GM23338 (cell line): Measurements from ENCODE around the gene EPHB2. TPM values are rescaled to one million over a fixed set of nuclear protein-coding genes. Genes with fewer than 3 reads are reported as not detected.

Source experiments
- ATAC-seq: fragments of 200-7000 bp; cut with Tn5 transposase; 3 replicates; pipeline ENCODE4 v1.9.1; 2020
- DNase-seq: peaks from one replicate; pipeline ENCODE4 v3.0.0-alpha.2; 2015; ENCODE audit warnings: low spot score
- H2AFZ ChIP-seq: fragments of 200-600 bp; sonication (generic); 2 replicates; pipeline ENCODE4 v1.8.0; 2016; ENCODE audit warnings: antibody characterized with exemption, mild to moderate bottlenecking, moderate library complexity
- H3F3A ChIP-seq: fragments of 200-600 bp; sonication (generic); replicated peaks from 2 replicates; pipeline ENCODE4 v1.8.0; 2017; ENCODE audit warnings: antibody characterized with exemption, mixed run types, low read depth
- H3K27ac ChIP-seq: fragments of 200-600 bp; sonication (generic); 2 replicates; pipeline ENCODE4 v1.6.1; 2016; ENCODE audit warnings: low read depth
- H3K27me3 ChIP-seq: fragments of 200-600 bp; sonication (generic); 2 replicates; pipeline ENCODE4 v1.8.0; 2016; ENCODE audit warnings: mild to moderate bottlenecking, mixed run types, moderate library complexity; ENCODE audit not compliant: insufficient read depth
- H3K36me3 ChIP-seq: fragments of 200-600 bp; sonication (generic); 2 replicates; pipeline ENCODE4 v1.8.0; 2016; ENCODE audit warnings: mild to moderate bottlenecking; ENCODE audit not compliant: insufficient read depth
- H3K4me1 ChIP-seq: fragments of 200-600 bp; sonication (generic); 2 replicates; pipeline ENCODE4 v1.8.0; 2016; ENCODE audit warnings: mild to moderate bottlenecking, moderate library complexity; ENCODE audit not compliant: insufficient read depth
- H3K4me2 ChIP-seq: fragments of 200-600 bp; sonication (generic); 2 replicates; pipeline ENCODE4 v1.7.1; 2017; ENCODE audit warnings: mixed run types
- H3K4me3 ChIP-seq: fragments of 200-600 bp; sonication (generic); 2 replicates; pipeline ENCODE4 v1.6.1; 2016; ENCODE audit warnings: mixed run types
- H3K79me2 ChIP-seq: fragments of 200-600 bp; sonication (generic); replicated peaks from 2 replicates; pipeline ENCODE4 v1.8.0; 2017; ENCODE audit warnings: mild to moderate bottlenecking; ENCODE audit not compliant: insufficient read depth
- H3K9me2 ChIP-seq: fragments of 200-600 bp; sonication (generic); 2 replicates; pipeline ENCODE4 v1.8.0; 2017; ENCODE audit not compliant: insufficient read depth
- H4K20me1 ChIP-seq: fragments of 200-600 bp; sonication (generic); replicated peaks from 2 replicates; pipeline ENCODE4 v1.8.0; 2017; ENCODE audit warnings: mild to moderate bottlenecking; ENCODE audit not compliant: insufficient read depth
- H3K27ac Mint-ChIP-seq: 2 replicates; pipeline ENCODE4 v1.8.0; 2020; ENCODE audit warnings: inconsistent platforms, mild to moderate bottlenecking, moderate library complexity, mixed read lengths
- H3K27me3 Mint-ChIP-seq: 3 replicates; pipeline ENCODE4 v1.8.0; 2022; ENCODE audit warnings: low read depth, mild to moderate bottlenecking, moderate library complexity, mixed read lengths, inconsistent platforms; ENCODE audit not compliant: insufficient read depth, poor library complexity
- H3K36me3 Mint-ChIP-seq: 3 replicates; pipeline ENCODE4 v1.8.0; 2021; ENCODE audit warnings: low read depth, mild to moderate bottlenecking, inconsistent platforms, moderate library complexity, mixed read lengths
- H3K4me1 Mint-ChIP-seq: 3 replicates; pipeline ENCODE4 v1.8.0; 2020; ENCODE audit warnings: mild to moderate bottlenecking, inconsistent platforms, mixed read lengths
- H3K4me3 Mint-ChIP-seq: 3 replicates; pipeline ENCODE4 v1.8.0; 2021; ENCODE audit warnings: moderate library complexity, mild to moderate bottlenecking, inconsistent platforms, mixed read lengths
- H3K9me3 Mint-ChIP-seq: 3 replicates; pipeline ENCODE4 v1.8.0; 2020; ENCODE audit warnings: moderate library complexity, mild to moderate bottlenecking, inconsistent platforms, mixed read lengths
- CREB1 ChIP-seq: fragments of 250-450 bp; sonication (Bioruptor Pico); IDR thresholded peaks from 2 replicates; pipeline ENCODE4 v1.5.0; 2020; ENCODE audit warnings: low read depth, mild to moderate bottlenecking, moderate library complexity
- EZH2 ChIP-seq: fragments of 200-600 bp; sonication (generic); IDR thresholded peaks from one replicate; pipeline ENCODE4 v1.8.0; 2017; ENCODE audit warnings: antibody characterized with exemption, mild to moderate bottlenecking, low read depth; ENCODE audit not compliant: unreplicated experiment
- EZH2phosphoT487 ChIP-seq: fragments of 200-600 bp; sonication (generic); IDR thresholded peaks from one replicate; pipeline ENCODE4 v1.8.1; 2018; ENCODE audit warnings: antibody characterized with exemption; ENCODE audit not compliant: unreplicated experiment
- POLR2AphosphoS5 ChIP-seq: IDR thresholded peaks from 2 replicates; pipeline ENCODE4 v1.6.1; 2016; ENCODE audit warnings: antibody characterized with exemption, low read depth
- ZNF114 ChIP-seq: fragments of 250-450 bp; sonication (Bioruptor Pico); IDR thresholded peaks from 2 replicates; pipeline ENCODE4 v1.5.0; 2020; ENCODE audit warnings: mild to moderate bottlenecking, moderate library complexity
- ZNF331 ChIP-seq: fragments of 250-450 bp; sonication (Bioruptor Pico); IDR thresholded peaks from 2 replicates; pipeline ENCODE4 v1.5.0; 2020; ENCODE audit warnings: low read depth, mild to moderate bottlenecking, moderate library complexity
- polyA plus RNA-seq: library from polyadenylated mRNA; unstranded; fragments of >200 nt; fragmentation: Nextera tagmentation; extraction: Ambion mirVana; gene quantifications from 2 replicates; pipeline ENCODE4 v1.2.1, GENCODE V29; 2016
- total RNA-seq: library from RNA; depleted of rRNA; stranded (reverse); fragments of >200 nt; shearing (Covaris generic); gene quantifications from 2 replicates; pipeline ENCODE4 v1.2.3, GENCODE V29; 2014
- TF ChIP-seq, protein P1 (sequence below): IDR thresholded peaks from one replicate; pipeline ENCODE4 v1.6.1; 2018; ENCODE audit warnings: antibody characterized with exemption; ENCODE audit not compliant: unreplicated experiment
- TF ChIP-seq, protein P2 (sequence below), 2 experiments: fragments of 200-600 bp in 1 of 2; sonication (generic) in 1 of 2; conservative IDR thresholded peaks; 2 replicates each; pipeline versions ENCODE4 v1.5.1 to v1.6.1; 2016 to 2017; ENCODE audit warnings: antibody characterized with exemption in 2 of 2, low read depth in 2 of 2, mild to moderate bottlenecking in 2 of 2, moderate library complexity in 1 of 2
- TF ChIP-seq, protein P3 (sequence below): IDR thresholded peaks from 2 replicates; pipeline ENCODE4 v1.6.1; 2016; ENCODE audit warnings: antibody characterized with exemption

Gene EPHB2
- total and polyA plus RNA-seq, 2 experiments from 2014 or later, result 4.1 to 20.1 TPM

DNA sequence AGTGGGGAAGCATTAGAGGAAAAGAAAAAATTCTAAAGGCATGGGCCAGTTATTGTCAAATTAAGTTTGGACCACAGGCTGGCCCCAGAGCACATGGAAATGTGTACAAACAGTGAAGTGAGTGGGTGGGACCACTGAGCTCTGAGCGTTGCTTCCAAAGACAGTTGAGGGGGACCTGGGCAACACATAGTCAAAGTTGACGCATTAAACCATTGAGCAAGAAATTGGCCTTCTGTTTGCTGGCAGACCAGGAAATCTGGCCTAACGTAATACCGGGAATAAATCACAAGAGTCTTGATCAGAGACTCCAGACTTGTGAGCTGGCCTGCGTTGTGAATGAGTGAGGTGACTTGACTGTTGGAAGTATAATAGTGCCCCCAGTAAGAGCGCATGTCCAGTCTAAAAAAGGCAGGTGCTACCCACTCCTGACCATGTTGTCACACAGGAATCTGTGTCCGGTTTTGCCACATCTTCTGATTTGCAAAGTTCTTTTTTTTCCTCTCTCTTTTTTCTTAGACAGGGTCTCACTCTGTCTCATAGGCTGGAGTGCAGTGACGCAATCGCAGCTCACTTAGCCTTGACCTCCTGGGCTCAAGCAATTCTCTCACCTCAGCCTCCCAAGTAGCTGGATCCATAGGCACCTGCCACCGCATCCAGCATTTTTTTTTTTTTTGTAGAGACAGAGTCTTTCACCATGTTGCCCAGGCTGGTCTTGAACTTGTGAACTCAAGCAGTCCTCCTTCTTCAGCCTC is 10.7 kb downstream of the EPHB2 start:
- Histone ChIP-seq H3K27ac (no peak overlapping the region), H2AFZ (no peak overlapping the region), H3K4me3 (no peak overlapping the region), H4K20me1 (no peaks in the 10 kb centered on the region), H3K36me3 (no peaks in the 10 kb centered on the region), H3K79me2 (no peaks in the 10 kb centered on the region), H3F3A (no peaks in the 10 kb centered on the region), H3K9me2 (no peaks in the 10 kb centered on the region), H3K27me3 (no peaks in the 10 kb centered on the region), H3K4me1 (0 out of 2 replicates have a peak, but pooled peaks cover 5% of the 10 kb centered on the region), H3K4me2 (no peak overlapping the region)
- Mint-ChIP-seq H3K4me3 (no peak overlapping the region), H3K36me3 (no peaks in the 10 kb centered on the region), H3K27me3 (peaks cover 6% of the 10 kb centered on the region), H3K4me1 (peaks cover 7% of the 10 kb centered on the region), H3K9me3 (no peaks in the 10 kb centered on the region), H3K27ac (no peak overlapping the region)
- TF ChIP-seq EZH2 (no peak), ZNF114 (no peak), EZH2phosphoT487 (no peak), ZNF331 (CRISPR knock-in tag) (no peak), POLR2AphosphoS5 (no peak), CREB1 (CRISPR knock-in tag) (no peak)
- TF ChIP-seq, protein P1, sequence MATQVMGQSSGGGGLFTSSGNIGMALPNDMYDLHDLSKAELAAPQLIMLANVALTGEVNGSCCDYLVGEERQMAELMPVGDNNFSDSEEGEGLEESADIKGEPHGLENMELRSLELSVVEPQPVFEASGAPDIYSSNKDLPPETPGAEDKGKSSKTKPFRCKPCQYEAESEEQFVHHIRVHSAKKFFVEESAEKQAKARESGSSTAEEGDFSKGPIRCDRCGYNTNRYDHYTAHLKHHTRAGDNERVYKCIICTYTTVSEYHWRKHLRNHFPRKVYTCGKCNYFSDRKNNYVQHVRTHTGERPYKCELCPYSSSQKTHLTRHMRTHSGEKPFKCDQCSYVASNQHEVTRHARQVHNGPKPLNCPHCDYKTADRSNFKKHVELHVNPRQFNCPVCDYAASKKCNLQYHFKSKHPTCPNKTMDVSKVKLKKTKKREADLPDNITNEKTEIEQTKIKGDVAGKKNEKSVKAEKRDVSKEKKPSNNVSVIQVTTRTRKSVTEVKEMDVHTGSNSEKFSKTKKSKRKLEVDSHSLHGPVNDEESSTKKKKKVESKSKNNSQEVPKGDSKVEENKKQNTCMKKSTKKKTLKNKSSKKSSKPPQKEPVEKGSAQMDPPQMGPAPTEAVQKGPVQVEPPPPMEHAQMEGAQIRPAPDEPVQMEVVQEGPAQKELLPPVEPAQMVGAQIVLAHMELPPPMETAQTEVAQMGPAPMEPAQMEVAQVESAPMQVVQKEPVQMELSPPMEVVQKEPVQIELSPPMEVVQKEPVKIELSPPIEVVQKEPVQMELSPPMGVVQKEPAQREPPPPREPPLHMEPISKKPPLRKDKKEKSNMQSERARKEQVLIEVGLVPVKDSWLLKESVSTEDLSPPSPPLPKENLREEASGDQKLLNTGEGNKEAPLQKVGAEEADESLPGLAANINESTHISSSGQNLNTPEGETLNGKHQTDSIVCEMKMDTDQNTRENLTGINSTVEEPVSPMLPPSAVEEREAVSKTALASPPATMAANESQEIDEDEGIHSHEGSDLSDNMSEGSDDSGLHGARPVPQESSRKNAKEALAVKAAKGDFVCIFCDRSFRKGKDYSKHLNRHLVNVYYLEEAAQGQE, result no peak
- TF ChIP-seq, protein P2, sequence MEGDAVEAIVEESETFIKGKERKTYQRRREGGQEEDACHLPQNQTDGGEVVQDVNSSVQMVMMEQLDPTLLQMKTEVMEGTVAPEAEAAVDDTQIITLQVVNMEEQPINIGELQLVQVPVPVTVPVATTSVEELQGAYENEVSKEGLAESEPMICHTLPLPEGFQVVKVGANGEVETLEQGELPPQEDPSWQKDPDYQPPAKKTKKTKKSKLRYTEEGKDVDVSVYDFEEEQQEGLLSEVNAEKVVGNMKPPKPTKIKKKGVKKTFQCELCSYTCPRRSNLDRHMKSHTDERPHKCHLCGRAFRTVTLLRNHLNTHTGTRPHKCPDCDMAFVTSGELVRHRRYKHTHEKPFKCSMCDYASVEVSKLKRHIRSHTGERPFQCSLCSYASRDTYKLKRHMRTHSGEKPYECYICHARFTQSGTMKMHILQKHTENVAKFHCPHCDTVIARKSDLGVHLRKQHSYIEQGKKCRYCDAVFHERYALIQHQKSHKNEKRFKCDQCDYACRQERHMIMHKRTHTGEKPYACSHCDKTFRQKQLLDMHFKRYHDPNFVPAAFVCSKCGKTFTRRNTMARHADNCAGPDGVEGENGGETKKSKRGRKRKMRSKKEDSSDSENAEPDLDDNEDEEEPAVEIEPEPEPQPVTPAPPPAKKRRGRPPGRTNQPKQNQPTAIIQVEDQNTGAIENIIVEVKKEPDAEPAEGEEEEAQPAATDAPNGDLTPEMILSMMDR (conservative IDR thresholded peaks at IDR 0.05; ENCODE audit: low read depth in 2 of 2), result no peak
- TF ChIP-seq, protein P3, sequence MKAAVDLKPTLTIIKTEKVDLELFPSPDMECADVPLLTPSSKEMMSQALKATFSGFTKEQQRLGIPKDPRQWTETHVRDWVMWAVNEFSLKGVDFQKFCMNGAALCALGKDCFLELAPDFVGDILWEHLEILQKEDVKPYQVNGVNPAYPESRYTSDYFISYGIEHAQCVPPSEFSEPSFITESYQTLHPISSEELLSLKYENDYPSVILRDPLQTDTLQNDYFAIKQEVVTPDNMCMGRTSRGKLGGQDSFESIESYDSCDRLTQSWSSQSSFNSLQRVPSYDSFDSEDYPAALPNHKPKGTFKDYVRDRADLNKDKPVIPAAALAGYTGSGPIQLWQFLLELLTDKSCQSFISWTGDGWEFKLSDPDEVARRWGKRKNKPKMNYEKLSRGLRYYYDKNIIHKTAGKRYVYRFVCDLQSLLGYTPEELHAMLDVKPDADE, result no peak
- DNase-seq (no peak), ATAC-seq (no peak)
